Transverse colon (tissue), 4 donors: ENCODE results near the gene DPP4. TPM values are rescaled to one million over a fixed set of nuclear protein-coding genes. Genes with fewer than 3 reads are reported as not detected.

ENCODE experiments used
- DNase-seq: peaks from one replicate; pipeline ENCODE4 v3.0.0-alpha.2; 2019
- H3K27ac ChIP-seq, 4 donors: fragments of 200-600 bp; sonication (generic); 2 replicates each; pipeline ENCODE4 v1.5.1; 2016 to 2018; ENCODE audit warnings: inconsistent platforms in 4 of 4
- H3K27me3 ChIP-seq: fragments of 200-600 bp; sonication (generic); 2 replicates; pipeline ENCODE4 v1.5.1; 2017; ENCODE audit warnings: inconsistent platforms
- H3K36me3 ChIP-seq, 4 donors: fragments of 200-600 bp; sonication (generic); 2 replicates each; pipeline ENCODE4 v1.5.1; 2017 to 2019; ENCODE audit warnings: inconsistent platforms in 4 of 4
- H3K4me1 ChIP-seq, 4 donors: fragments of 200-600 bp; sonication (generic); 2 replicates each; pipeline ENCODE4 v1.5.1; 2017 to 2020; ENCODE audit warnings: inconsistent platforms in 4 of 4
- H3K4me3 ChIP-seq, 4 donors: fragments of 200-600 bp; sonication (generic); 1 replicate in 1 of 4; 2 replicates in 3 of 4; pipeline versions ENCODE4 v1.5.1 to v1.6.1; 2017 to 2019; ENCODE audit warnings: inconsistent platforms in 4 of 4
- H3K9me3 ChIP-seq, 2 donors: fragments of 200-600 bp; sonication (generic); 2 replicates each; pipeline ENCODE4 v1.5.1; 2017 to 2019; ENCODE audit warnings: inconsistent platforms in 2 of 2
- EP300 ChIP-seq: sonication (generic); formaldehyde crosslinking; IDR thresholded peaks from one replicate; pipeline ENCODE4 v1.6.1; 2017; ENCODE audit warnings: antibody characterized with exemption, low read depth
- POLR2A ChIP-seq: fragments of 450-650 bp; IDR thresholded peaks from one replicate; pipeline ENCODE4 v1.6.1; 2016; ENCODE audit warnings: antibody characterized with exemption, mild to moderate bottlenecking, moderate library complexity
- POLR2AphosphoS5 ChIP-seq, 3 donors: sonication (generic); formaldehyde crosslinking; IDR thresholded peaks; one replicate each; pipeline ENCODE4 v1.6.1; 2016; ENCODE audit warnings: antibody characterized with exemption in 3 of 3
- WGBS, 2 donors: methylation state at CpG; one replicate each; pipeline ENCODE4 v1.1.5; 2018; ENCODE audit warnings: low coverage in 1 of 2; 5-methylcytosine and 5-hydroxymethylcytosine counted together
- in situ Hi-C, 4 donors: fragments of 200-750 bp; cut with MboI; loops; one replicate each; pipeline versions ENCODE4 v1.15.0 to v1.15.1; 2017; ENCODE audit warnings: low sequenced_read_pairs in 3 of 4, low pct_ligation_motif_present in 1 of 4, low pct_unique_long_range_greater_than_20kb in 1 of 4
- intact Hi-C: fragments of 100-400 bp; cut with DNase I; formaldehyde crosslinking; loops from one replicate; pipeline ENCODE4 v1.15.1; 2023; ENCODE audit warnings: low total_unique reads
- small RNA-seq, 4 donors: library from RNA; depleted of rRNA; stranded (forward); fragments of <200 nt; gene quantifications; one replicate each; pipeline ENCODE3, GENCODE V24; 2016
- total RNA-seq, 4 donors: library from RNA; depleted of rRNA; stranded (reverse); fragments of >200 nt; gene quantifications; one replicate each; pipeline ENCODE4 v1.1.0, GENCODE V29; 2016
- TF ChIP-seq, protein P1 (sequence below), 5 experiments: fragments of 200-600 bp in 3 of 5; fragments of 450-650 bp in 2 of 5; sonication (generic) in 3 of 5; IDR thresholded peaks; 1 replicate in 2 of 5; 2 replicates in 3 of 5; pipeline ENCODE4 v1.5.1; 2016 to 2017; ENCODE audit warnings: antibody characterized with exemption in 5 of 5, inconsistent platforms in 3 of 5, mild to moderate bottlenecking in 2 of 5, moderate library complexity in 1 of 5

The DPP4 gene
- total RNA-seq, 4 donors from 2014 or later = 1.6 to 12.7 (median 7.0) TPM

DNA sequence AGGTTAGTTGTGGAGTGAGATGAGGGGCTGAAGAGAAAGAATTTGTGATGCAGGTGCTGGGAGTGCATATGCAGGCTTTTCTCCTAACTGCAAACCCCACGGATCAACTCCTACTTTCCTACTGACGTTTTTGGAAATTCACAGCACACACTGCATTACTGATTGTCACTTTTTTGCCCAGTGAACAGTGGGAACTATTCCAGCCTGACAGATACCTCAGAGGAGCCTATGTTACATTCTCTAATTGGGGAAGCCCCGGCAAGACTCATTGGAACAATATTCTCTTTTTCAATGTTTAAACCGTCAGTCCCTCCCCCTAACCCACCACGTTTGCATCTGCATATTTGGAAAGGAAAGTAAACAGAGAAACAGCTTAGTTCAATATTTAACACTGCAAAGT lies 126.2 kb downstream of the DPP4 start:
- in situ Hi-C loops = loop anchor here in 3 of 4 donors (5.0 to 10.0 kb wide), 2 partner anchors 361 to 363 kb away; no protein-coding TSS in a partner anchor
- Histone ChIP-seq H3K4me1 (peaks cover 0 to 10% (median 0%) of the 10 kb centered on the region in 4 donors), H3K9me3 (no peaks in the 10 kb centered on the region), H3K27ac (no peak overlapping the region), H3K36me3 (no peaks in the 10 kb centered on the region), H3K4me3 (no peak overlapping the region), H3K27me3 (no peaks in the 10 kb centered on the region)
- TF ChIP-seq, protein P1, sequence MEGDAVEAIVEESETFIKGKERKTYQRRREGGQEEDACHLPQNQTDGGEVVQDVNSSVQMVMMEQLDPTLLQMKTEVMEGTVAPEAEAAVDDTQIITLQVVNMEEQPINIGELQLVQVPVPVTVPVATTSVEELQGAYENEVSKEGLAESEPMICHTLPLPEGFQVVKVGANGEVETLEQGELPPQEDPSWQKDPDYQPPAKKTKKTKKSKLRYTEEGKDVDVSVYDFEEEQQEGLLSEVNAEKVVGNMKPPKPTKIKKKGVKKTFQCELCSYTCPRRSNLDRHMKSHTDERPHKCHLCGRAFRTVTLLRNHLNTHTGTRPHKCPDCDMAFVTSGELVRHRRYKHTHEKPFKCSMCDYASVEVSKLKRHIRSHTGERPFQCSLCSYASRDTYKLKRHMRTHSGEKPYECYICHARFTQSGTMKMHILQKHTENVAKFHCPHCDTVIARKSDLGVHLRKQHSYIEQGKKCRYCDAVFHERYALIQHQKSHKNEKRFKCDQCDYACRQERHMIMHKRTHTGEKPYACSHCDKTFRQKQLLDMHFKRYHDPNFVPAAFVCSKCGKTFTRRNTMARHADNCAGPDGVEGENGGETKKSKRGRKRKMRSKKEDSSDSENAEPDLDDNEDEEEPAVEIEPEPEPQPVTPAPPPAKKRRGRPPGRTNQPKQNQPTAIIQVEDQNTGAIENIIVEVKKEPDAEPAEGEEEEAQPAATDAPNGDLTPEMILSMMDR (IDR thresholded peaks at IDR 0.05) = no peak
- TF ChIP-seq POLR2AphosphoS5 (IDR thresholded peaks at IDR 0.05) (no peak), EP300 (no peak), POLR2A (no peak)
- WGBS, 2 donors = 44 to 63% methylated on average over 2 to 5 of the region's 5 CpGs
- intact Hi-C loops = no loop called here
- DNase-seq = no peak

DNA sequence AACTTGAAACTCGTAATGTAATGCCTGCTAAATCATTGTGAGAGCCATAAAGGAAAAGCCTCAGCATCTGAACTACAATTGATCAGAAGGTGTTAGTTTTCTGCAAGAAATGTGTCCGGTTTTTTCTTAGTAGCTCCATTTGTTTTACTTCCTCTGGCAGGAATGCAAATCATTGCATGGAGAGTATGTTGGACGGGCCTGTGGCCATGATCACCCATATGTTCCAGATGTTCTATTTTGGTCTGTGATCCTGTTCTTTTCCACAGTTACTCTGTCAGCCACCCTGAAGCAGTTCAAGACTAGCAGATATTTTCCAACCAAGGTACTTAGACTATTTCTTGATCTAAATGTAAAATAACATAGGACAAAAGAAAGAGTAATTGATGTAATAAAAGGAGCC lies 126.6 kb downstream of the DPP4 start:
- TF ChIP-seq POLR2AphosphoS5 (IDR thresholded peaks at IDR 0.05) = no peak
- TF ChIP-seq POLR2A = no peak
- TF ChIP-seq EP300 = no peak
- TF ChIP-seq, protein P1 (IDR thresholded peaks at IDR 0.05) = no peak
- intact Hi-C loops = no loop called here
- no peaks in the 10 kb centered on the region for H3K27me3 ChIP-seq
- no peaks in the 10 kb centered on the region for H3K36me3 ChIP-seq
- DNase-seq = no peak
- no peak overlapping the region for H3K27ac ChIP-seq
- H3K4me3 ChIP-seq = no peak overlapping the region
- WGBS, 2 donors = 57 to 61% methylated on average over 3 of the region's 3 CpGs
- in situ Hi-C loops = loop anchor here in 3 of 4 donors (5.0 to 10.0 kb wide), 2 partner anchors 360 to 363 kb away; no protein-coding TSS in a partner anchor
- H3K4me1 ChIP-seq = peaks cover 0 to 10% (median 0%) of the 10 kb centered on the region in 4 donors
- H3K9me3 ChIP-seq = no peaks in the 10 kb centered on the region

DNA sequence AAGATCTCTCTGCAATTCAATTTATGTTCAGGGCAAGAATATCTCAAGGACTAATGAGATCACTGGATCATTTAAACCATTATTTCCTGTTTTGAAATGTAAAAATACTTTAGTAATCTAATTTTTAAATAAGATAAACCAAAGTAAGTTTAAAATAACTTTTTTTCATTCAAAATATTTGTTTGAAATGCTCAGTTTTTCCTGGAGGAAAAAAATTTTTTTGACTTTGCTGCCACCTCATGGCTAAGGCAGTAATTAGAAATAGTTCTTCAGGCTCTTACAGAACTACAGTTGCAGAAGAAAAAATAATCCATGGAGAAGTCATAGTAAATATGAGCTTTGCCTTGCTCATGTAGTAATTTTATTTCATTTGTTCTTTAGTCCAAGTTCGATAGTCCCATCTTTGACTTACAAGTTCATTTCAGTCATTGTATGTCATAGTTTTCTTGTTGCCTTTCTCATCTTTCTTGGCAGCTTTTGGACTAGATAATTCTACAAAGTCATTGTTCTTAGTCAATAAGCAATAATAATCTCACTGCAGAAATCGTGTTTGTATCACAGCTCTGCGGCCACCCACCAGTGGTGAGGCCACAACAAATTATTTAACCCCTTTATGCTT lies 127.4 kb downstream of the DPP4 start:
- Histone ChIP-seq H3K27me3 (no peaks in the 10 kb centered on the region), H3K9me3 (no peaks in the 10 kb centered on the region), H3K36me3 (no peaks in the 10 kb centered on the region), H3K4me3 (no peak overlapping the region), H3K27ac (no peak overlapping the region), H3K4me1 (peaks cover 0 to 10% (median 0%) of the 10 kb centered on the region in 4 donors)
- 10 to 12% methylated on average over 3 of the region's 3 CpGs for WGBS, 2 donors
- in situ Hi-C loops (loop anchor here in 3 of 4 donors (5.0 to 10.0 kb wide), 2 partner anchors 359 to 362 kb away; no protein-coding TSS in a partner anchor), intact Hi-C loops (no loop called here)
- TF ChIP-seq POLR2A = no peak
- TF ChIP-seq, protein P1 (IDR thresholded peaks at IDR 0.05) = peak in 4 of 5 experiments; percentile 48 to 52 (median 49)
- DNase-seq = no peak

DNA sequence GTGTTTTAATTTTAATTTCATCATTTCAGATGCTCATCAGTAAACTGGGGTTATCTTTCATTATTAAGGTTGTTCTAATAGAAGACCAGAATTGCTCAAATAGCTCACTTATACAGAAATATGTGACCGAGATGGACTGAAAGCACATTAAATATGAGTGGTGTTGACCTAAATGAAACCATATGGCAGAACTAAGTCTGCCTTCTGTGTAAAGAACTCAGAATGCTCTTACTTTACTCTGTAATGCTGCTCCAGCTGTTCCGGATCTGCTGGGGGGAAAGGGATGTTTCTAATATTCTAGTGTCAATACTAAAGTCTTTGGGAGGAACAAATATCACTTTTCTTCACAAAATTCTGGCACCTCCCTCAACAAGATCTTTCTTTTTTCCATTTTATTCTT lies 131.0 kb downstream of the DPP4 start:
- TF ChIP-seq, protein P1 (IDR thresholded peaks at IDR 0.05) = no peak
- no peak for TF ChIP-seq POLR2A
- no peak for TF ChIP-seq POLR2AphosphoS5 (IDR thresholded peaks at IDR 0.05)
- TF ChIP-seq EP300 = no peak
- in situ Hi-C loops = loop anchor here in 2 of 4 donors (10.0 kb wide), 1 partner anchor 358 kb away; no protein-coding TSS in a partner anchor
- no peaks in the 10 kb centered on the region for H3K27me3 ChIP-seq
- H3K36me3 ChIP-seq = no peaks in the 10 kb centered on the region
- no peak for DNase-seq
- intact Hi-C loops = no loop called here
- peaks cover 0 to 10% (median 0%) of the 10 kb centered on the region in 4 donors for H3K4me1 ChIP-seq
- no peak overlapping the region for H3K4me3 ChIP-seq
- H3K9me3 ChIP-seq = no peaks in the 10 kb centered on the region
- WGBS, 2 donors = 64 to 72% methylated on average over 2 of the region's 2 CpGs
- no peak overlapping the region for H3K27ac ChIP-seq

Small RNA genes within 50 kb of the gene (small RNA-seq; reads per million reads assigned to genes)
- gene TIMM8AP1 = 0 to 1.1 (median 0) reads per million in 4 donors

Other genes with a start within 250 kb of the DPP4 start
- gene GCG, start 78.0 kb upstream of the DPP4 start, total RNA-seq = 10 to 100 TPM in 2 of 4 donors, not detected in 2; 17.6 to 26.8 TPM
- 1 to 10 TPM in 3 of 4 donors, not detected in 1; 1.4 to 3.5 (median 2.0) TPM for gene FAP, start 169.2 kb upstream of the DPP4 start, total RNA-seq
- 100 to 1,000 TPM in 1 of 4 donors, 10 to 100 TPM in 3; 23.1 to 133 (median 29.5) TPM for gene IFIH1, start 244.5 kb upstream of the DPP4 start, total RNA-seq